Fibroblast of lung (primary cell): Measurements from ENCODE around the gene XXYLT1. TPM values are rescaled to one million over a fixed set of nuclear protein-coding genes. Genes with fewer than 3 reads are reported as not detected.

ENCODE experiments used
- DNase-seq, 2 donors: peaks; one replicate each; pipeline versions ENCODE4 v3.0.0 to v3.0.0-alpha.2; 2010; ENCODE audit warnings: low read depth in 2 of 2
- H2AFZ ChIP-seq: 2 replicates; pipeline ENCODE4 v1.5.1; 2012; ENCODE audit warnings: low read length, control low read depth, inconsistent platforms
- H3K27ac ChIP-seq: 2 replicates; pipeline ENCODE4 v1.5.1; 2011; ENCODE audit warnings: low read length, control low read depth; ENCODE audit not compliant: insufficient read depth
- H3K27me3 ChIP-seq: 2 replicates; pipeline ENCODE4 v1.5.1; 2011; ENCODE audit warnings: mild to moderate bottlenecking, low read length; ENCODE audit not compliant: control insufficient read depth, insufficient read depth
- H3K36me3 ChIP-seq: 2 replicates; pipeline ENCODE4 v1.5.1; 2011; ENCODE audit warnings: low read length; ENCODE audit not compliant: control insufficient read depth, insufficient read depth
- H3K4me1 ChIP-seq: 2 replicates; pipeline ENCODE4 v1.5.1; 2011; ENCODE audit warnings: low read length; ENCODE audit not compliant: control insufficient read depth, insufficient read depth; ENCODE audit errors: extremely low read depth
- H3K4me2 ChIP-seq: 2 replicates; pipeline ENCODE4 v1.5.1; 2011; ENCODE audit warnings: low read length, control low read depth; ENCODE audit not compliant: insufficient read depth; ENCODE audit errors: extremely low read depth
- H3K4me3 ChIP-seq, 4 experiments: fragments of 200-600 bp in 1 of 4; sonication (generic) in 1 of 4; replicated peaks in 1 of 4; 2 replicates each; pipeline ENCODE4 v1.5.1; 2011 to 2016; ENCODE audit warnings: low read length in 4 of 4, low read depth in 3 of 4, mild to moderate bottlenecking in 3 of 4, control low read depth in 2 of 4, inconsistent platforms in 1 of 4, mixed read lengths in 1 of 4; ENCODE audit not compliant: insufficient read depth in 1 of 4; ENCODE audit errors: control extremely low read depth in 1 of 4
- H3K79me2 ChIP-seq: 2 replicates; pipeline ENCODE4 v1.5.1; 2012; ENCODE audit warnings: mild to moderate bottlenecking, low read length, inconsistent platforms; ENCODE audit not compliant: control insufficient read depth, insufficient read depth
- H3K9ac ChIP-seq: 2 replicates; pipeline ENCODE4 v1.5.1; 2011; ENCODE audit warnings: mild to moderate bottlenecking, low read length, control low read depth; ENCODE audit not compliant: insufficient read depth
- H3K9me3 ChIP-seq: 2 replicates; pipeline ENCODE4 v1.5.1; 2012; ENCODE audit warnings: low read depth, low read length; ENCODE audit not compliant: control insufficient read depth, insufficient read depth
- H4K20me1 ChIP-seq: 2 replicates; pipeline ENCODE4 v1.5.1; 2011; ENCODE audit warnings: low read length; ENCODE audit not compliant: control insufficient read depth, insufficient read depth; ENCODE audit errors: extremely low read depth
- CTCF ChIP-seq, 2 donors: IDR thresholded peaks in 1 of 2; conservative IDR thresholded peaks in 1 of 2; 1 replicate in 1 of 2; 2 replicates in 1 of 2; pipeline ENCODE4 v1.5.1; 2011 to 2012; ENCODE audit warnings: low read length in 2 of 2, control low read depth in 1 of 2, inconsistent platforms in 1 of 2, low read depth in 1 of 2, mild to moderate bottlenecking in 1 of 2
- EZH2 ChIP-seq: IDR thresholded peaks from 2 replicates; pipeline ENCODE4 v1.5.1; 2012; ENCODE audit warnings: low read length, control low read depth, mild to moderate bottlenecking; ENCODE audit errors: missing control alignments
- polyA plus RNA-seq, 2 donors: library from polyadenylated mRNA; depleted of rRNA in 1 of 2; stranded (reverse) in 1 of 2; unstranded in 1 of 2; fragments of >200 nt; gene quantifications; 2 replicates each; pipeline ENCODE4 v1.2.1, GENCODE V29; 2011 to 2012; ENCODE audit warnings: missing spikeins in 1 of 2
- total RNA-seq: library from RNA; depleted of rRNA; stranded (reverse); fragments of >200 nt; gene quantifications from 2 replicates; pipeline ENCODE4 v1.2.1, GENCODE V29; 2014

The XXYLT1 gene
- total and polyA plus RNA-seq, 2 donors (not counting 1 experiment from before 2014, with no cell fraction given), result 12.4 to 18.5 TPM

GRCh38 chr3:195032955-195033354 lies 238.0 kb downstream of the XXYLT1 start:
- Histone ChIP-seq H3K27me3 (no peaks in the 10 kb centered on the region), H3K36me3 (no peaks in the 10 kb centered on the region), H4K20me1 (no peaks in the 10 kb centered on the region), H3K27ac (no peak overlapping the region), H3K4me1 (no peaks in the 10 kb centered on the region), H2AFZ (no peak overlapping the region), H3K9me3 (no peaks in the 10 kb centered on the region), H3K9ac (no peak overlapping the region), H3K4me2 (no peak overlapping the region), H3K79me2 (no peaks in the 10 kb centered on the region), H3K4me3 (no peak overlapping the region)
- TF ChIP-seq CTCF (conservative IDR thresholded peaks at IDR 0.05 in 1 of 2, IDR thresholded peaks at IDR 0.05 in 1 of 2; ENCODE audit: low read depth in 1 of 2, low read length in 2 of 2) (no peak), EZH2 (no peak)
- no peak for DNase-seq

GRCh38 chr3:195032106-195032759 lies 238.7 kb downstream of the XXYLT1 start:
- H3K4me1 ChIP-seq, result no peaks in the 10 kb centered on the region
- DNase-seq, result no peak

GRCh38 chr3:195031574-195032003 lies 239.4 kb downstream of the XXYLT1 start:
- Histone ChIP-seq H3K9ac (no peak overlapping the region), H3K4me2 (no peak overlapping the region), H4K20me1 (no peaks in the 10 kb centered on the region), H3K27ac (no peak overlapping the region), H3K79me2 (no peaks in the 10 kb centered on the region), H3K36me3 (no peaks in the 10 kb centered on the region), H3K27me3 (no peaks in the 10 kb centered on the region), H3K4me3 (no peak overlapping the region), H2AFZ (no peak overlapping the region), H3K9me3 (no peaks in the 10 kb centered on the region), H3K4me1 (no peaks in the 10 kb centered on the region)
- no peak for TF ChIP-seq EZH2
- no peak for TF ChIP-seq CTCF (conservative IDR thresholded peaks at IDR 0.05 in 1 of 2, IDR thresholded peaks at IDR 0.05 in 1 of 2; ENCODE audit: low read depth in 1 of 2, low read length in 2 of 2)
- DNase-seq, result no peak

More at GRCh38 chr3:195032106-195032759, 238.7 kb downstream of the XXYLT1 start:
- Histone ChIP-seq H3K79me2 (no peaks in the 10 kb centered on the region), H3K9me3 (no peaks in the 10 kb centered on the region), H2AFZ (no peak overlapping the region), H3K9ac (no peak overlapping the region), H3K4me2 (no peak overlapping the region), H3K27me3 (no peaks in the 10 kb centered on the region), H3K27ac (no peak overlapping the region), H4K20me1 (no peaks in the 10 kb centered on the region), H3K4me3 (no peak overlapping the region), H3K36me3 (no peaks in the 10 kb centered on the region)
- TF ChIP-seq CTCF (conservative IDR thresholded peaks at IDR 0.05 in 1 of 2, IDR thresholded peaks at IDR 0.05 in 1 of 2; ENCODE audit: low read depth in 1 of 2, low read length in 2 of 2), result no peak
- no peak for TF ChIP-seq EZH2
